Lung (tissue), 12 donors: Measurements from ENCODE around the gene NAV2. TPM values are rescaled to one million over a fixed set of nuclear protein-coding genes. Genes with fewer than 3 reads are reported as not detected.

ENCODE experiments used
- ATAC-seq: fragments of 200-7000 bp; cut with Tn5 transposase; one replicate; pipeline ENCODE4 v1.9.1; 2020; ENCODE audit warnings: moderate number of reproducible peaks; ENCODE audit not compliant: insufficient read depth, low FRiP score
- DNase-seq, 3 donors: peaks; one replicate each; pipeline ENCODE4 v3.0.0-alpha.2; 2013 to 2017
- H3K27ac ChIP-seq, 2 donors: one replicate each; pipeline ENCODE4 v1.5.1; 2013; ENCODE audit warnings: mild to moderate bottlenecking in 2 of 2, moderate library complexity in 2 of 2, control low read depth in 1 of 2, inconsistent platforms in 1 of 2, low read depth in 1 of 2, low read length in 1 of 2
- H3K27me3 ChIP-seq, 3 donors: one replicate each; pipeline ENCODE4 v1.5.1; 2013; ENCODE audit warnings: low read length in 2 of 3; ENCODE audit not compliant: control insufficient read depth in 3 of 3, insufficient read depth in 3 of 3
- H3K36me3 ChIP-seq, 4 donors: one replicate each; pipeline ENCODE4 v1.5.1; 2013; ENCODE audit warnings: low read length in 4 of 4, mild to moderate bottlenecking in 1 of 4, moderate library complexity in 1 of 4; ENCODE audit not compliant: control insufficient read depth in 4 of 4, insufficient read depth in 4 of 4
- H3K4me1 ChIP-seq, 5 donors: one replicate each; pipeline ENCODE4 v1.5.1; 2013; ENCODE audit warnings: low read length in 5 of 5, mild to moderate bottlenecking in 2 of 5, moderate library complexity in 1 of 5; ENCODE audit not compliant: control insufficient read depth in 5 of 5, insufficient read depth in 5 of 5
- H3K4me3 ChIP-seq: one replicate; pipeline ENCODE4 v1.5.1; 2013; ENCODE audit warnings: mild to moderate bottlenecking, control low read depth, moderate library complexity
- H3K9ac ChIP-seq, 2 donors: one replicate each; pipeline ENCODE4 v1.5.1; 2013; ENCODE audit warnings: low read length in 2 of 2, control low read depth in 1 of 2; ENCODE audit not compliant: insufficient read depth in 1 of 2
- H3K9me3 ChIP-seq, 4 donors: one replicate each; pipeline ENCODE4 v1.5.1; 2013; ENCODE audit warnings: low read length in 3 of 4, mild to moderate bottlenecking in 1 of 4, moderate library complexity in 1 of 4; ENCODE audit not compliant: control insufficient read depth in 4 of 4, insufficient read depth in 3 of 4
- CTCF ChIP-seq: IDR thresholded peaks from 2 replicates; pipeline ENCODE4 v1.5.1; 2012; ENCODE audit warnings: mild to moderate bottlenecking; ENCODE audit errors: control extremely low read depth, extremely low read depth
- WGBS, 2 donors: extraction: QIAGEN DNeasy Blood & Tissue Kit; methylation state at CpG; one replicate each; pipeline ENCODE4 v1.1.7; 2013; 5-methylcytosine and 5-hydroxymethylcytosine counted together
- polyA plus RNA-seq, 2 donors: library from polyadenylated mRNA; stranded (reverse); fragments of 200-250 nt; gene quantifications; one replicate each; pipeline ENCODE4 v1.2.1, GENCODE V29; 2013
- total RNA-seq, 2 donors: library from RNA; depleted of rRNA in 1 of 2; stranded (reverse); fragments of >200 nt in 1 of 2; gene quantifications; one replicate each; pipeline ENCODE4 v1.2.1, GENCODE V29; 2014 to 2021
- donor health status: control.
- donor health status: control.
- donor health status: Bipolar disorder and iron deficiency.
- donor health status: healthy.
- donor health status: DM: yes; HTN: yes; CAD: no.

The NAV2 gene
- total and polyA plus RNA-seq, 4 donors: 6.8 to 47.9 (median 20.2) TPM

GRCh38 chr11:19677381-19678080 is 35.1 kb upstream of the NAV2 start:
- Histone ChIP-seq H3K9ac (no peak overlapping the region), H3K27ac (peak overlapping the region; percentile 11 to 82), H3K9me3 (no peaks in the 10 kb centered on the region), H3K36me3 (no peaks in the 10 kb centered on the region), H3K4me1 (peaks cover 17 to 73% (median 43%) of the 10 kb centered on the region in 5 donors), H3K27me3 (no peaks in the 10 kb centered on the region), H3K4me3 (no peak overlapping the region)
- no peak for ATAC-seq
- no peak for TF ChIP-seq CTCF
- peak; percentile 89 to 98 (median 97) for DNase-seq
- WGBS, 2 donors: 80 to 83% methylated on average over 8 of the region's 8 CpGs

GRCh38 chr11:19679952-19680828 is 32.4 kb upstream of the NAV2 start:
- Histone ChIP-seq H3K4me1 (peaks cover 17 to 61% (median 29%) of the 10 kb centered on the region in 5 donors), H3K36me3 (no peaks in the 10 kb centered on the region), H3K27me3 (no peaks in the 10 kb centered on the region), H3K9ac (no peak overlapping the region), H3K4me3 (no peak overlapping the region), H3K9me3 (no peaks in the 10 kb centered on the region), H3K27ac (peak overlapping the region; percentile 78 to 87)
- 42 to 65% methylated on average over 12 of the region's 12 CpGs for WGBS, 2 donors
- no peak for TF ChIP-seq CTCF
- DNase-seq (peak; percentile 96 to 97 (median 96)), ATAC-seq (peak; percentile 79)

- TF ChIP-seq CTCF: no peak
- Histone ChIP-seq H3K9ac (no peak overlapping the region), H3K36me3 (no peaks in the 10 kb centered on the region), H3K4me3 (no peak overlapping the region), H3K9me3 (no peaks in the 10 kb centered on the region), H3K27ac (peak overlapping the region in 1 of 2 donors; percentile 87), H3K4me1 (peaks cover 17 to 56% (median 24%) of the 10 kb centered on the region in 5 donors), H3K27me3 (no peaks in the 10 kb centered on the region)
- no peak for ATAC-seq
- 72 to 93% methylated on average over 4 of the region's 4 CpGs for WGBS, 2 donors
- DNase-seq: no peak
Observed at GRCh38 chr11:19680829-19681368, 31.7 kb upstream of the NAV2 start.
